Hematopoietic multipotent progenitor cell treated with erythropoietin and hydrocortisone succinate and interleukin-3 and kit ligand, for 6 days (in vitro differentiated cells): ENCODE results near the gene CUL4A.
A peak's percentile ranks its signal among the peaks of the same experiment; 100 is the strongest.

Experiments used
- DNase-seq: peaks from one replicate; pipeline ENCODE4 v3.0.0-alpha.2; 2015

CUL4A gene

GRCh38 chr13:113179374-113180230, 29.8 kb upstream of the CUL4A start:
- peak; percentile 82 for DNase-seq

GRCh38 chr13:113182046-113182445, 27.4 kb upstream of the CUL4A start:
- no peak for DNase-seq

- no peak for DNase-seq
These were observed 25.8 kb upstream of the CUL4A start for GRCh38 chr13:113183450-113184129.

GRCh38 chr13:113184568-113185440, 24.6 kb upstream of the CUL4A start:
- no peak for DNase-seq

- no peak for DNase-seq
These were observed 23.1 kb upstream of the CUL4A start for GRCh38 chr13:113186061-113186900.

- peak; percentile 85 for DNase-seq
These were observed 22.1 kb upstream of the CUL4A start for GRCh38 chr13:113187263-113187669.

GRCh38 chr13:113187883-113188665, 21.3 kb upstream of the CUL4A start:
- no peak for DNase-seq

GRCh38 chr13:113190181-113190580, 19.2 kb upstream of the CUL4A start:
- no peak for DNase-seq

- DNase-seq, result no peak
These were observed 17.1 kb upstream of the CUL4A start for GRCh38 chr13:113192279-113192678.

- DNase-seq, result no peak
These were observed 16.5 kb upstream of the CUL4A start for GRCh38 chr13:113192902-113193301.

- DNase-seq, result no peak
These were observed 14.1 kb upstream of the CUL4A start for GRCh38 chr13:113195360-113195759.

- no peak for DNase-seq
These were observed 12.3 kb upstream of the CUL4A start for GRCh38 chr13:113196970-113197737.

- DNase-seq, result no peak
These were observed 7.6 kb upstream of the CUL4A start for GRCh38 chr13:113201815-113202214.

- DNase-seq, result no peak
These were observed 6.5 kb upstream of the CUL4A start for GRCh38 chr13:113202912-113203311.

- DNase-seq, result no peak
These were observed 5.7 kb upstream of the CUL4A start for GRCh38 chr13:113203507-113204377.

GRCh38 chr13:113204378-113204734, 5.1 kb upstream of the CUL4A start:
- DNase-seq, result no peak

GRCh38 chr13:113205428-113205931, 3.9 kb upstream of the CUL4A start:
- DNase-seq, result peak; percentile 22

- DNase-seq, result peak; percentile 52
These were observed 2.0 kb upstream of the CUL4A start for GRCh38 chr13:113207460-113207859.

GRCh38 chr13:113207890-113208420, 1.5 kb upstream of the CUL4A start:
- DNase-seq, result peak; percentile 64
